ENCODE data around the gene NOBOX.

GRCh38 chr7:144403649-144404061, at the start of gene NOBOX:
- TF ChIP-seq CTCF (IDR thresholded peaks at IDR 0.05; ENCODE audit: low read depth, low read length, missing input control) (no peak), EGR1 (IDR thresholded peaks at IDR 0.05; ENCODE audit: low read depth in 2 of 2) (no peak), YY1 (IDR thresholded peaks at IDR 0.05) (no peak), REST (IDR thresholded peaks at IDR 0.05) (no peak), TAF1 (conservative IDR thresholded peaks at IDR 0.05) (no peak), ZBTB33 (IDR thresholded peaks at IDR 0.05) (no peak), JUND (IDR thresholded peaks at IDR 0.05) (no peak), RAD21 (IDR thresholded peaks at IDR 0.05) (no peak)
